Uterus (tissue), 2 donors: ENCODE data around the gene ZBTB46.

Experiments used
- POLR2A ChIP-seq, 2 donors: fragments of 450-650 bp; IDR thresholded peaks; one replicate each; pipeline ENCODE4 v1.6.1; 2016; ENCODE audit warnings: antibody characterized with exemption in 2 of 2, mild to moderate bottlenecking in 1 of 2, moderate library complexity in 1 of 2
- TF ChIP-seq, protein P1 (sequence below), 4 experiments: fragments of 200-600 bp in 2 of 4; fragments of 450-650 bp in 2 of 4; sonication (generic) in 2 of 4; IDR thresholded peaks; one replicate each; pipeline ENCODE4 v1.5.1; 2016 to 2019; ENCODE audit warnings: antibody characterized with exemption in 4 of 4, mild to moderate bottlenecking in 2 of 4, moderate library complexity in 1 of 4

DNA sequence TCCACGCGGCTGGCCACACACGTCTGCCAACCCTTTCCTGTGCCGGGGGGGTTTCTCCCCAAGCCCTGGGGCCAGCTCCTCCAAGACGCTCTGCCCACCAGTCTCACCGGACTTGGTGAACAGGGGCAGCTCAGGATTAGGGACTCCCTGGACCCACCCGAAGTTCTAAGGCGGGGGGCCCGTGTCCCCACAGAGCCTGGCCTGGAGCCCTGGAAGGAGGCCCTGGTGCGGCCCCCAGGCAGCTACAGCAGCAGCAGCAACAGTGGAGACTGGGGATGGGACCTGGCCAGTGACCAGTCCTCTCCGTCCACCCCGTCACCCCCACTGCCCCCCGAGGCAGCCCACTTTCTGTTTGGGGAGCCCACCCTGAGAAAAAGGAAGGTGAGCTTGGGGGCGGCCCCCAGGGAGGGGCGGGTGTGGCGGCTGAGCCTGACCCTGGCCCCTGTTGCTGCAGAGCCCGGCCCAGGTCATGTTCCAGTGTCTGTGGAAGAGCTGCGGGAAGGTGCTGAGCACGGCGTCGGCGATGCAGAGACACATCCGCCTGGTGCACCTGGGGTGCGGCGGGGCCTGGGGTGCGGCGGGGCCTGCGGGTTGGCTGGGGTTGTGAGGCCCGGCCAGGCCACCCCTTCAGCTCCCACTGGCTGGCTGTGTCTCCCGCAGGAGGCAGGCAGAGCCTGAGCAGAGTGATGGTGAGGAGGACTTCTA lies 89.2 kb downstream of the ZBTB46 start:
- TF ChIP-seq, protein P1, sequence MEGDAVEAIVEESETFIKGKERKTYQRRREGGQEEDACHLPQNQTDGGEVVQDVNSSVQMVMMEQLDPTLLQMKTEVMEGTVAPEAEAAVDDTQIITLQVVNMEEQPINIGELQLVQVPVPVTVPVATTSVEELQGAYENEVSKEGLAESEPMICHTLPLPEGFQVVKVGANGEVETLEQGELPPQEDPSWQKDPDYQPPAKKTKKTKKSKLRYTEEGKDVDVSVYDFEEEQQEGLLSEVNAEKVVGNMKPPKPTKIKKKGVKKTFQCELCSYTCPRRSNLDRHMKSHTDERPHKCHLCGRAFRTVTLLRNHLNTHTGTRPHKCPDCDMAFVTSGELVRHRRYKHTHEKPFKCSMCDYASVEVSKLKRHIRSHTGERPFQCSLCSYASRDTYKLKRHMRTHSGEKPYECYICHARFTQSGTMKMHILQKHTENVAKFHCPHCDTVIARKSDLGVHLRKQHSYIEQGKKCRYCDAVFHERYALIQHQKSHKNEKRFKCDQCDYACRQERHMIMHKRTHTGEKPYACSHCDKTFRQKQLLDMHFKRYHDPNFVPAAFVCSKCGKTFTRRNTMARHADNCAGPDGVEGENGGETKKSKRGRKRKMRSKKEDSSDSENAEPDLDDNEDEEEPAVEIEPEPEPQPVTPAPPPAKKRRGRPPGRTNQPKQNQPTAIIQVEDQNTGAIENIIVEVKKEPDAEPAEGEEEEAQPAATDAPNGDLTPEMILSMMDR (IDR thresholded peaks at IDR 0.05), result no peak
- no peak for TF ChIP-seq POLR2A (IDR thresholded peaks at IDR 0.05)
